Mucosa of rectum (tissue), 2 donors: Measurements from ENCODE around the gene SYNDIG1.

ENCODE experiments used
- H3K27ac ChIP-seq, 2 donors: one replicate each; pipeline ENCODE4 v1.7.0; 2013; ENCODE audit warnings: inconsistent platforms in 2 of 2, low read depth in 2 of 2, low read length in 2 of 2
- H3K27me3 ChIP-seq, 2 donors: one replicate each; pipeline ENCODE4 v1.7.0; 2013; ENCODE audit warnings: low read length in 2 of 2; ENCODE audit not compliant: control insufficient read depth in 2 of 2, insufficient read depth in 2 of 2
- H3K36me3 ChIP-seq, 2 donors: one replicate each; pipeline ENCODE4 v1.7.0; 2013; ENCODE audit warnings: low read length in 2 of 2; ENCODE audit not compliant: control insufficient read depth in 2 of 2, insufficient read depth in 2 of 2
- H3K4me1 ChIP-seq, 2 donors: one replicate each; pipeline ENCODE4 v1.7.0; 2013; ENCODE audit warnings: low read length in 2 of 2, mild to moderate bottlenecking in 1 of 2; ENCODE audit not compliant: control insufficient read depth in 2 of 2, insufficient read depth in 2 of 2
- H3K4me3 ChIP-seq, 2 donors: one replicate each; pipeline ENCODE4 v1.7.0; 2013; ENCODE audit warnings: low read length in 2 of 2
- H3K9ac ChIP-seq, 2 donors: one replicate each; pipeline ENCODE4 v1.7.0; 2013; ENCODE audit warnings: low read length in 2 of 2, low read depth in 1 of 2, mild to moderate bottlenecking in 1 of 2
- H3K9me3 ChIP-seq, 2 donors: one replicate each; pipeline ENCODE4 v1.7.0; 2013; ENCODE audit warnings: low read length in 2 of 2; ENCODE audit not compliant: control insufficient read depth in 2 of 2
- donor health status: healthy.
- donor health status: Normal muscosa, but diverticular disease.

The SYNDIG1 gene

GRCh38 chr20:24638591-24639548 lies 169.4 kb downstream of the SYNDIG1 start:
- Histone ChIP-seq H3K4me3 (no peak overlapping the region), H3K27me3 (no peaks in the 10 kb centered on the region), H3K4me1 (no peaks in the 10 kb centered on the region), H3K36me3 (no peaks in the 10 kb centered on the region), H3K9ac (no peak overlapping the region), H3K27ac (no peak overlapping the region), H3K9me3 (no peaks in the 10 kb centered on the region)

- Histone ChIP-seq H3K9ac (no peak overlapping the region), H3K36me3 (no peaks in the 10 kb centered on the region), H3K4me3 (no peak overlapping the region), H3K27ac (no peak overlapping the region), H3K9me3 (no peaks in the 10 kb centered on the region), H3K27me3 (no peaks in the 10 kb centered on the region), H3K4me1 (no peaks in the 10 kb centered on the region)
These were observed 170.8 kb downstream of the SYNDIG1 start for GRCh38 chr20:24640276-24640675.

DNA sequence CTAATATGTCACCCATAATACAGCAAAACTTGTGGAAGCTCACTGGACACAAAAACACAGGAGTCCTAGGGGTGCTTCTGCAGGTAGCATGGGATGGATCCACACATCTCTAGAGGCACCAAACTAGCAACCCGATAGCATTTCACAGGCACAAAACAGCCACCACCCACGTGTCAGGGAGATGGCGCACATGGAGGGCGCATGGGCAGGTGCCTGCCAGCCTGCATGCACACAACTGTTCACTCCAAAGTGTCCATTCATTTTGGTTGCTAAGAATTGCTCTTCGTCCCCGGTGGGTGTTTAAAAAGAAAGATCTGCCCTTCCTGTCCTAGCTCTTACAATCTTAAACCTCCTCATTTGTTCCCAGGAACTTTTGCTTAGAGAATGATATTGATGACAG lies 171.3 kb downstream of the SYNDIG1 start:
- H3K4me1 ChIP-seq, result no peaks in the 10 kb centered on the region
- no peak overlapping the region for H3K27ac ChIP-seq
- H3K36me3 ChIP-seq, result no peaks in the 10 kb centered on the region
- no peak overlapping the region for H3K4me3 ChIP-seq
- H3K27me3 ChIP-seq, result no peaks in the 10 kb centered on the region
- no peaks in the 10 kb centered on the region for H3K9me3 ChIP-seq
- no peak overlapping the region for H3K9ac ChIP-seq

DNA sequence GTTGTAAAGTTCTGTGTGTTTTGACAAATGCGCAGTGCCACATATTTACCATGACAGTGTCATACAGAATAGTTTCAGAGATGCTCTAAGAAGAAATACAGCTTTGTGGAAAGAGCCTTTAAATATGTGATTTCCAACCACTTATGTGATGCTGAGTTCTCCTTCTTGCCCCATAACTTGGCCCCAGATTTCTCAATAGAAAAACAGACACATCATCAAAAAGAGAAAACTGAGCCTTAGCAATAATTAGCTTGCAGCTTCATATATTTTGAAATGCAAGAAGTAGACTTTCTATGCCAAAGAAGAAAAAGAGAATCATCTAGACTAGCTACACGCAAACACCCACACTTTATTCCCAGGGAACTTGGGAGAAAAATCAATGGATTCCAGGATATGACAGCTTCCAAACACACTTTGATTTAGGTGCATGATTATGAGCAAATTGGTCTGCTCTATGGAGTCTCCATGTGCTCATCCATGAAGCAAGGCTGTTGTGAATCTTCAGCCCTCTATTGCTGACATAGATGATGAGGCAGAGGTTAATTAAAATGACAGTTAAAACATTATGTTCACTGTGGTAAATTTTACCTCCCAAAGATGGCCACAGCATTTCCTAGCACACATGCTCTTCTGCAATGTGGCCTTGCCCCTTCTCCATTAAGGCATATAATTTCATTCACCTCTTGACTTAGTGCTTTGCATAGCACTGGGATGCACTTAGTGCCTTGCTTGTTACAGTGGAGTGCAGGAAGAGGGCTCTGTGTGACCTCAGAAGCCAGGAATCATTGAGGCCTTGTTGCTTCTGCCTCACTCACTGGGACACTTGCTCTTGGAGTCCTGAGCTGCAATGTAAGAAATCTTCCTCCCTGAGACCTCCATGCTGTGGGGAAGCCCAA lies 174.6 kb downstream of the SYNDIG1 start:
- H3K4me3 ChIP-seq, result no peak overlapping the region
- H3K4me1 ChIP-seq, result no peaks in the 10 kb centered on the region
- no peak overlapping the region for H3K27ac ChIP-seq
- H3K36me3 ChIP-seq, result no peaks in the 10 kb centered on the region
- no peak overlapping the region for H3K9ac ChIP-seq
- H3K27me3 ChIP-seq, result no peaks in the 10 kb centered on the region
- no peaks in the 10 kb centered on the region for H3K9me3 ChIP-seq

DNA sequence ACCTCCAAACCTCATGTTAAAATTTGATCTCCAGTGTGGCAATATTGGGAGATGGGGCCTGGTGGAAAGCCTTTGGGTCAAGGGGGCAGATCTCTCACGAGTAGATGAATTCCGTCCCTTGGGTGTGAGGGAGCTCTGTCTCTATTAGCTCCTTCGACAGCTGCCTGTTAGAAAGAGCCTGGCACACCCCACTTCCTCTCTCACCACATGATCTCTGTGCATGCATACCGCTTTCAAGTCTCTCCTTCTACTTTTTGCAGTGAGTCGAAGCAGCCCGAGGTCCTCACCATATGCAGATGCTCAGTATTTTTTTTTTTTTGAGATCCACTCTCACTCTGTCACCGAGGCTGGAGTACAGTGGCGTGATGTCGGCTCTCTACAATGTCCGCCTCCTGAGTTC lies 176.9 kb downstream of the SYNDIG1 start:
- no peaks in the 10 kb centered on the region for H3K27me3 ChIP-seq

DNA sequence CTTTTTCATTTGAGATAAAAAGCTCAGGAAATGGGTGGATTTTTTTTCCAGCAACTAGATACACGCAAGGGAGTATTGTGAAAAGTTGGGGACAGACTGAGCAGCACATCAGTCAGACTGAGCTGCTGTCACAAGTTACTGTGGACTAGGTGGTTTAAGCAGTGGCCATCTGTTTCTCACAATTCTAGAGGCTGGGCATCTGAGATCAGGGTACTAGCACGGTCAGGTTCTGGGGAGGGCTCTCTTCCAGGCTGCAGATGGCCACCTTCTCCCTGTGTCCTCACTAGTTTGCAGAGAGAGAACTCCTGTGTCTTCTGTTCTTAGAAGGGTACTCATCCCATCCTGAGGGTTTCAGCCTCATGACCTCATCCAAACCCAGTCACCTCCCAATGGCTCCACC lies 178.3 kb downstream of the SYNDIG1 start:
- H3K36me3 ChIP-seq, result no peaks in the 10 kb centered on the region
- no peak overlapping the region for H3K4me3 ChIP-seq
- H3K4me1 ChIP-seq, result no peaks in the 10 kb centered on the region
- no peaks in the 10 kb centered on the region for H3K27me3 ChIP-seq
- no peak overlapping the region for H3K9ac ChIP-seq
- no peak overlapping the region for H3K27ac ChIP-seq
- no peaks in the 10 kb centered on the region for H3K9me3 ChIP-seq

More for the DNA sequence above, 176.9 kb downstream of the SYNDIG1 start:
- no peaks in the 10 kb centered on the region for H3K36me3 ChIP-seq
- no peak overlapping the region for H3K9ac ChIP-seq
- no peak overlapping the region for H3K27ac ChIP-seq
- no peak overlapping the region for H3K4me3 ChIP-seq
- H3K4me1 ChIP-seq, result no peaks in the 10 kb centered on the region
- no peaks in the 10 kb centered on the region for H3K9me3 ChIP-seq

- Histone ChIP-seq H3K27me3 (no peaks in the 10 kb centered on the region), H3K9ac (no peak overlapping the region), H3K27ac (no peak overlapping the region), H3K4me3 (no peak overlapping the region), H3K36me3 (no peaks in the 10 kb centered on the region), H3K4me1 (no peaks in the 10 kb centered on the region), H3K9me3 (no peaks in the 10 kb centered on the region)
These were observed 179.1 kb downstream of the SYNDIG1 start for GRCh38 chr20:24648481-24648880.

DNA sequence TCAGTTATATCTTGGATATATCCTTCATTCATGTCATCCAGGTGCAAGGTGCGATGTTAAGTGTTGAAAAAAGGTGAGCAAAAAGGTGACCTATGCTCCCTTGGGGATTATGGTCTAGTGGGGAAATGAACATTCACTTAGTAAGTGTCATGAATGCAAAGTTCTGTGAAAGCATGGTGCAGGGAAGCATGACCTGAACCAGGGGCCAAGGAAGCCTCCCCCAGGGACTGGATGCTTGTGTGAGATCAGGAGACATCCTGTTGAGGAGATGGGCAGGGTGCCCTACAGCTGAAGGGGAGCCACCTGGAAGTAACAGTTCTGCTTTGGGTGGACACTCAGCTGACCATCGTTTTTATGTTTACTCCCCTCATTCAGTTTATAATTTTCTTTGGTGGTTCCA lies 179.5 kb downstream of the SYNDIG1 start:
- H3K4me1 ChIP-seq, result no peaks in the 10 kb centered on the region

GRCh38 chr20:24649787-24650490 lies 180.5 kb downstream of the SYNDIG1 start:
- no peak overlapping the region for H3K9ac ChIP-seq
- H3K9me3 ChIP-seq, result no peaks in the 10 kb centered on the region
- no peak overlapping the region for H3K4me3 ChIP-seq
- no peak overlapping the region for H3K27ac ChIP-seq
- H3K36me3 ChIP-seq, result no peaks in the 10 kb centered on the region
- no peaks in the 10 kb centered on the region for H3K27me3 ChIP-seq
- no peaks in the 10 kb centered on the region for H3K4me1 ChIP-seq

More for the DNA sequence above, 179.5 kb downstream of the SYNDIG1 start:
- Histone ChIP-seq H3K27me3 (no peaks in the 10 kb centered on the region), H3K9me3 (no peaks in the 10 kb centered on the region), H3K4me3 (no peak overlapping the region), H3K27ac (no peak overlapping the region), H3K36me3 (no peaks in the 10 kb centered on the region), H3K9ac (no peak overlapping the region)
